Activated CD4-positive, alpha-beta T cell treated with anti-CD3 and anti-CD28 coated beads, Interleukin-2, amount 50 U/mL, for 16 hours (primary cell): ENCODE measurements around the gene TBC1D22A.
"Not testable (repeated sequence)": the region's sequence is repeated elsewhere in the genome, so short reads cannot be mapped to it uniquely, and the experiment has no call there.

Experiments
- DNase-seq: peaks from one replicate; pipeline ENCODE4 v3.0.0-alpha.2; 2020

The TBC1D22A gene

DNA sequence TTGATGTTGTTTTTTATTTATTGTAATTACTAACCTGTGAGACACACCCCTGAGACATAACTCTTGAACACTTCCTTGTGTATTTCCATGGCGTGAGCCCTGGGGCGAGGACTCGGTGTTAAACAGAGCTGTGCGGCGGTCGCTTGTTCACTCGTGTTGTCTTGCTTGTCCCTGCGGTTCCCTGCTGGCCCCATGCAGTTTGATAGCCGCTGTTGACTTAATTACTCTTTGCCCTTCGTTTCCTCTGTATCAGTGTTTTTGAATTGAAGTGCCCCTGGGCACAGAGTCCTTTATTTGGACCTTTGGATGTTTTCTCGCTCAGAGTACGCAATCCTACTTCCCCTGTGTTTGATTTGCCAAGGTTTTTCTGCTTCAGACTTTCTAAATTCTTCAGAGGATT is 52.7 kb downstream of the TBC1D22A start:
- no peak for DNase-seq

DNA sequence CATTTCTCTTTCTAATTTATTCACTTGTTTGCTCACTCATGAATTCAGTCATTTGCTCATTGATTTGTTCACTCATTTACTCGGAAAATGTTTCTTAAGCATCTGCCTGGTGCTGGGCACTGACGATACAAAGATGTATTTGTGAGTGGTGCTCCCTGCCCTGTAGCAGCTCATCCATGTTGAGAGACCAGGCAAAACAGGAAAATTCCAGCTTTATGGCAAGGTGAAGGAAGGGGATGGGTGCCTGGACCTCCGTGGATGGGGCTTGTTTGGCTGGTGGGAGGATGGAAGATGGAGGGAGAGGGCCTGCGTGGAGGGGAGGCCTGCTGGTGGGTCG is 53.1 kb downstream of the TBC1D22A start:
- DNase-seq = no peak

- no peak for DNase-seq
These were observed 53.7 kb downstream of the TBC1D22A start for GRCh38 chr22:46815896-46816731.

DNA sequence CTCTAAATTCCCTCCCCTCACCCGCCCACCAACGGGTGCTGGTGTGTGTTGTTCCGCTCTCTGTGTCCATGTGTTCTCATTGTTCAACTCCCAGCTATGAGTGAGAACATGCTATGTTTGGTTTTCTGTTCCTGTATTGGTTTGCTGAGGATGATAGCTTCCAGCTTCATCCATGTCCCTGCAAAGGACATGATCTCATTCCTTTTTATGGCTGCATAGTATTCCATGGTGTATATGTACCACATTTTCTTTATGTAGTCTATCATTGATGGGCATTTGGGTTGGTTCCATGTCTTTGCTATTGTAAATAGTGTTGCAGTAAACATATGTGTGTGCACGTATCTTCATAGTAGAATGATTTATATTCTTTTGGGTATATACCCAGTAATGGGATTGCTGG is 54.9 kb downstream of the TBC1D22A start:
- not testable (repeated sequence) for DNase-seq

GRCh38 chr22:46823248-46823647 is 60.8 kb downstream of the TBC1D22A start:
- no peak for DNase-seq

DNA sequence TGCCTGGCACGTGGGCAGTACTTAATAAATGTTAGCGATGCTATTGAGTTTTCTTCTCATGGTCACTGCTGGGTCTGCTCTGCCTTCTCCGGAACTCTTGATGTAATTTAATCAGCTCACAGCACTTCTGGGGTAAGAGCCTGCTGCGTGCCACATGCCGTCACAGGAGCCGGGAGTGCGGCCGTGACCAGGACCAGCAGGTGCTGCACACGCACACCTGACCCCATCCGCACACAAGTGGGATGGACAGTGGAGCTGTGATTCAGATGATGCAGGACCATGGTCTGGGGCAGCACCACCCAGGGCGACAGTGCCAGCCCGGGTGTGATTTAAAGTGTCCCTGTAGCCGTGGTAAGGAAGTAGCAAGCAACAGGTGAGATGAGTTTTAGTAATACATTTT is 61.2 kb downstream of the TBC1D22A start:
- DNase-seq = no peak

- DNase-seq = no peak
These were observed 62.0 kb downstream of the TBC1D22A start for GRCh38 chr22:46824344-46824909.

DNA sequence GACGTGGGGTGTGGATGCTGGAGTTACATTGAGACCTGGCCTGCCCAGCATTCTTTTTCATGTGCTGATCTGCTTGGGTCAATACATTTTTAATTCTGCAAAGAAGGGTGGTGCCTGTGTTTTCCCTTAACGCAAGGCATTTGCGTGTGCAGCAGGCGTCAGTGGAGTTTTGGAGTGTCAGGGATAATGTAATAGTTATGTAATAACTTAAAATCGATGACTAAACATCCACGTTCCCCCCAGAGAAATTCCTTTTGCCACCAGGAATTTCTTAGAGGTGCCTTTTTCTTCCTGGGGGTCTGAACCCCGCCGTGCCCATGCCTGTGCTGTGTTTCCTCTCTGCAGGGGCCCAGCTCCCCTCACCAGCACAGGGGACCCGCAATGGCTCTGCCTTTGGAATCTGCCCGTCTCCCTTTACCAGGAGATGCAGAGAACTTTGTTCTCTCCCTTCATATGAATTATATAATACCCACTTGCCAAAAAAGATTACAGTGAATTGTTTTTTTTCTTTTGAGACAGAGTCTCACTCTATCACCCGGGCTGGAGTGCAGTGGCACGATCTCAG is 62.6 kb downstream of the TBC1D22A start:
- DNase-seq = no peak

DNA sequence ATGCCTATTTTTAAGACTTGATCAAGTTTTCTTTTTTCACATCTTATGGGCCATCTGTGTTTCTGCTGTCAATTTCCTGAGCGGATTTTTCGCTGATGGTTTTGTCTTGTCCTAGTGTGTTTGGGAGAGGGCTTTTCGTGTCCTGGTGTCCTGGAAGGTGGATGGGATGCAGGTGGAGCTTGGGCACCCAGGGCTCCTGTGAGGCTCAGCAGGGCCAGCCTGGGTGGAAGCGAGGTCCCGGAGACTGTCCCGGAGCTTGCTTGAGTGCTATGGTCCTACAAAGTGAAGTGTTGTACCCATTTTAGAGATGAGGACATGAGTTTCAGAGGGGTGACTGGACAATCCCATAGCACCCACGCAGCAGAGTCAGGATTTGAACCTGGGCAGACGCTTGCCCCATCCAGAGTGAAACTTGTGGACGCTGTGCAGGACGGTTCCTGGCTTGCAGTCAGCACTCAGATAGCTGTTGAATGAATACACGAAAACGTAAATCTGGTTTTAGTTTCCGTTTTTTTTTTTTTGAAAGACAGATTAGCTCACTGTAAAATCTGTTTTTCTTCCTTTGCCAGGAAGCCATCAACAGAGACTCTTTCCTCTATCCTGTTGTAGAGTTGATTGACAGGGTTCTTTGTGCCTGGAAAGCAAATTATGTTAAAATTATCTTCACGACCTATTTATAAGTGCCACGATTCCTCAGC is 64.1 kb downstream of the TBC1D22A start:
- DNase-seq = no peak

DNA sequence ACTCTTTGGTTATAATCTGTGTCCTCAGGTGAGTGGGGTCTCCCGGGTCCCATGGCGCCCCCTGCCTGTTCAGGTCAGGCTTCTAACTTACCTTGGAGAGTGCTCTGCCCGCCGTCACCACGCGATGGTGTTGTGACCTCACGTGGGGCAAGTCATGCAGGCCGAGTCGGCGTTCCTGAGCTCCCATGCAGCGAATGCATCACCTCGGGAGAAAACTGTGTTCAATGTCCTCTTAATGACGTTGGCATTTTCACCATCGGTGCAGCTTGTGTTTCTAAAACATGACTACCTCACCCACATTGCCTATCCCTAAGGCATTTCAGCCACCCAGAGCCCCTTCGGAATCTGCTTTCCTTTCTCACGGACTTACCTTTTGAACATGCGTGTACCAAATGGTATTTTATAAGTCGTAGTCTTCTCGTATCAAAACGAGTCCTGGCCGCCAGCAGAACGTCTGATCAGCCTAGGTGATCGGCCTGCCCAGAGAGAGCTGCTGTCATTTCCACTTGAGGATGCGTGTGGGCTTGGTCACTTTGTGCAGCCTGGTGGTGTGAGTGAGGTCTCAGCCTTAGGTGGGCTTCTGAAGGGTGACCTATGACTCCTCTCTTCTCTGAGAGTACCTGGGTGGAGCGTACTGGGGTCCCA is 64.8 kb downstream of the TBC1D22A start:
- DNase-seq = no peak

- no peak for DNase-seq
These were observed 65.3 kb downstream of the TBC1D22A start for GRCh38 chr22:46827781-46828180.

GRCh38 chr22:46828323-46828900 is 66.0 kb downstream of the TBC1D22A start:
- no peak for DNase-seq

- no peak for DNase-seq
These were observed 66.9 kb downstream of the TBC1D22A start for GRCh38 chr22:46829117-46829891.

- no peak for DNase-seq
These were observed 67.7 kb downstream of the TBC1D22A start for GRCh38 chr22:46829941-46830715.

- DNase-seq = no peak
These were observed 68.4 kb downstream of the TBC1D22A start for GRCh38 chr22:46830841-46831240.

DNA sequence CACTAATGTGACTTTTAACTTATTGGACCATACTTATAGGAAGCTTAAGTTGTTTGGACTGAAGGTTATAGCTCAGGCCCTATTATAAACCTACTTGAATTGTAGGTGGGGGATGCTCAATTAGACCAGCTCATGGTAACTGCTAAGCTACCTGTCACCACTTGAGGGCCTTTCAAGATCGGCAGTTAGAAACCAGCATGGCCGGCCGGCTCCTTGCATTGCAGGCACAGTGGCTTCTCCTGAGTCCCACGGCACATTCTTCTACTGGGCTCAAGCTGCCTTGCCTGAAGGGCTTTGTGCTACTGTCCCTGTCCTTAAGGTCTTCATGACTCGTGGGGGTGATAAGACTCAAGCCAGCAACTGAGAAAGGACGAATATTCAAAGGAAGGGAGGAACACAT is 70.8 kb downstream of the TBC1D22A start:
- DNase-seq = no peak

GRCh38 chr22:46834021-46834737 is 71.7 kb downstream of the TBC1D22A start:
- DNase-seq = no peak

DNA sequence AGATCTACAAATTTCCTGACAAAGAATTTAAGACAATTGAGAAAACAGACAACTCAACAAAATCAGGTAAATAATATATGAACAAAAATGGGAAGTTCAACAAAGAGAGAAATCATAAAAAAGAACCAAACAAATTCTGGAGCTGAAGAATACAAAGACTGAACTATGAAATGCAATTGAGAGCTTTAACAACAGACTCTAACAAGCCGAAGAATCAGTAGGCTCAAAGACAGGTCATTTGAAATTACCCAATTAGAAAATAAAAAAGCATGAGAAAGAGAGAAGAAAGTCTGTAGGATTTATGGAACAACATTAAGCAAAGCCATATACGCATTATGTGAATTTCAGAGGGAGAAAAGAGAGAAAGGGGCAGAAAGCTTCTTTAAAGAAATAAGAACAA is 72.8 kb downstream of the TBC1D22A start:
- DNase-seq = no peak

DNA sequence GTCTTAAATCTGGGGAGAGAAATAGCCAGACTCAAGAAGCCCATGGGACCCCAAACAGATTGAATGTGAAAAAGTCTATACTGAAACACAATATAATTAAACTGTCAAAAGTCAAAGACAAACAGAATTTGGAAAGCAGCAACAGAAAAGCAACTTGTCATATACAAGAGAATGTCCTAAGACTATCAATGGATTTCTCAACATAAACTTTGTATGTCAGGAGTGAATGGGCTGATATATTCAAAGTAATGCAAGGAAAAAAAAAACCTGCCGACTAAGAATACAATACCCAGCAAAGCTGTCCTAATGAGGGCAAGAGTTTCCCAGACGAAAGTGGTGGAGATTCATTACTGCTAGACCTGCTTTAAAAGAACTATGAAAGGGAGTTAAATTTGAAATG is 73.2 kb downstream of the TBC1D22A start:
- no peak for DNase-seq

DNA sequence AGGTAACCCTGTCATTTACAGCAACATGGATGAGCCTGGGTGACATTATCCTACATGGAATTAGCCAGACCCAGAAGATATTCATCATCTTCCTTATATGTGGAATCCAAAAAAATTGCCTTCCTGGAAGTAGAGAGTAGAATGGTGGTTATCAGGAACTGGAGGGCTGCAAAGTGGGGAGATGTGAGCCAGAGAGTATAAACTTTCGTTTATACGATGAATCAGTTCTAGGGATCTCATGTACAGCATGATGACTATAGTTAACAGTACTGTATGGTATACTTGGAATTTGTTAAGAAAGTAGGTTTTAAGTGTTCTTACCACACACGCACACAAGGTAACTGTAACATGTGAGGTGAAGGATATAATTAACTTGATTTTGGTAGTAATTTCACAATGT is 79.1 kb downstream of the TBC1D22A start:
- DNase-seq = no peak

GRCh38 chr22:46842606-46843005 is 80.2 kb downstream of the TBC1D22A start:
- DNase-seq = no peak
